Retinal pigment epithelial cell (primary cell): ENCODE results near the gene PRRT1.

Source experiments
- DNase-seq: peaks from one replicate; pipeline ENCODE4 v3.0.0-alpha.2; 2010; ENCODE audit warnings: low read depth
- H3K4me3 ChIP-seq: 2 replicates; pipeline ENCODE4 v1.5.1; 2011; ENCODE audit warnings: mild to moderate bottlenecking, low read length, control low read depth, moderate library complexity
- CTCF ChIP-seq: conservative IDR thresholded peaks from 2 replicates; pipeline ENCODE4 v1.5.1; 2011; ENCODE audit warnings: low read depth, low read length, control low read depth, inconsistent platforms

PRRT1 gene

GRCh38 chr6:32115623-32116022, 36.1 kb downstream of the PRRT1 start:
- TF ChIP-seq CTCF: no peak
- no peak overlapping the region for H3K4me3 ChIP-seq
- no peak for DNase-seq

GRCh38 chr6:32114796-32115195, 36.9 kb downstream of the PRRT1 start:
- DNase-seq: no peak
- H3K4me3 ChIP-seq: no peak overlapping the region
- no peak for TF ChIP-seq CTCF

GRCh38 chr6:32113386-32114352, 38.1 kb downstream of the PRRT1 start:
- no peak overlapping the region for H3K4me3 ChIP-seq
- peak; percentile 47 for TF ChIP-seq CTCF
- peak; percentile 48 for DNase-seq

GRCh38 chr6:32112431-32112980, 39.2 kb downstream of the PRRT1 start:
- no peak for DNase-seq
- no peak overlapping the region for H3K4me3 ChIP-seq
- TF ChIP-seq CTCF: no peak

- no peak for DNase-seq
- H3K4me3 ChIP-seq: no peak overlapping the region
- TF ChIP-seq CTCF: no peak
Observed at GRCh38 chr6:32111424-32112066, 40.2 kb downstream of the PRRT1 start.

- DNase-seq: no peak
- no peak for TF ChIP-seq CTCF
- H3K4me3 ChIP-seq: no peak overlapping the region
Observed at GRCh38 chr6:32110632-32111031, 41.1 kb downstream of the PRRT1 start.

- no peak for DNase-seq
- H3K4me3 ChIP-seq: no peak overlapping the region
- TF ChIP-seq CTCF: no peak
Observed at GRCh38 chr6:32109765-32110160, 42.0 kb downstream of the PRRT1 start.
